ENCODE data around the gene LOC128125822.
"Not testable (repeated sequence)": the region's sequence is repeated elsewhere in the genome, so short reads cannot be mapped to it uniquely, and the experiment has no call there.

Gene LOC128125822

DNA sequence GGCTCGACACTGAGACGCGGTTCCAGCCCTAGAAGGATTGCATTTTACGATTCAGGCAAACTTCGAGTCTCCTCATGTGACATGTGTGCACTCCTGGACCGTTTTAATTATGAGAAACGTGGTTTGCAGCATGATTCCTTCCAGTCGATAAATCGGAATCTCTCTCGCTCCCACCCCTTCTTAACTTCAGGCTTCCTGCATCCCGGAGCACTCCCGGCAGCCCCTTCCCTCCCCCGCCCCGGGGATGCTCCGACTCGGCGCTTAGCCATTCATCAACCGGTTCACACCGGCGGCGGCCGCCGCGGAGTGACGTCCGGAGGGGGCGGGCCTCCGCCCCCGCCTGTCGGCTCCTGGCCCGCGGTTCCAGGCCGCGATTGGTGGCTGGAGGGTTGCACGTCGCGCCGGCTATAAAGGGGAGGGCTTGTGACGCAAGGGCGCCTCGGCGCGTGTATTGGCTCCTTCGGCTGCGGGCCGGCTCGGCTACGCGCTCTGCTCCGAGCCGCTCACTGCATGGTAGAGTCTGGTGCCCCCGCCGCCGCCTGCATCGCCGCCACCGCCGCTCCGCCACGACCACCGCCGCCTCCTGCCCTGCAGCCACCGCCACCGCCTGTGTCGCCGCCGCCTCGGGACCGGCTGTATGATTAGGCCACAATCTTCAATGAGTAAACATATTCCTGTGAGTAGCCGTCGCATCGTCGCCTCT lies at the start of gene LOC128125822, which contains the start of gene PTP4A1:
TSS of gene LOC128125822 (plus strand) at position 437 of the 703 bp plus-strand sequence.
TSS of gene PTP4A1 (plus strand) at position 437 of the 703 bp plus-strand sequence. CDS start 4,401 bp downstream, outside the sequence.
- intact Hi-C loops (cut with DNase I; ENCODE audit: low total_unique reads): no loop called here
- Histone ChIP-seq H3K9me3 (no peaks in the 10 kb centered on the region), H3K36me3 (ENCODE audit: low read depth, missing control alignments) (no peaks in the 10 kb centered on the region), H3K4me1 (peaks cover 9% of the 10 kb centered on the region), H3K4me3 (peak within 1 kb of the TSS; percentile 96 to 98), H3K27me3 (no peaks in the 10 kb centered on the region), H3K27ac (peak within 1 kb of the TSS; percentile 98 to 100)
- DNase-seq: peak; percentile 98
- no peak for TF ChIP-seq CTCF (IDR thresholded peaks at IDR 0.05)
- peak; percentile 99 for TF ChIP-seq POLR2A (IDR thresholded peaks at IDR 0.05)
- WGBS, 2 donors: 0 to 1% methylated on average over 29 to 57 of the region's 73 CpGs

DNA sequence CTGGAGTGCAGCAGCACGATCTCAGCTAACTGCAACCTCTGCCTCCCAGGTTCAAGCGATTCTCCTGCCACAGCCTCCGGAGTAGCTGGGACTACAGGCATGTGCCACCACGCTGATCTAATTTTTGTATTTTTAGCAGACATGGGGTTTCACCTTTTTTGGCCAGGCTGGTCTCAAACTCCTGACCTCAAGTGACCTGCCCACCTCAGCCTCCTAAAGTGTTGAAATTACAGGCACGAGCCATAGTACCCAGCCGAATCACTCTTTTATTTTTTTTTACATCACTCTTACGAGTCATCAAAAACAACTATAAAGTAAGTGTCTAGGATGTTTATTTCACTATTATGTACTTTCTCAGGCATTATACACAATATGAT lies 49.4 kb upstream of the LOC128125822 start:
- H3K27me3 ChIP-seq; H3K4me3 ChIP-seq; H3K4me1 ChIP-seq; H3K9me3 ChIP-seq; H3K36me3 ChIP-seq (ENCODE audit: low read depth, missing control alignments); DNase-seq; intact Hi-C loops (cut with DNase I; ENCODE audit: low total_unique reads); H3K27ac ChIP-seq: not testable (repeated sequence)
- 80 to 93% methylated on average over 7 of the region's 7 CpGs for WGBS, 2 donors

GRCh38 chr6:63523630-63524029 lies 48.6 kb upstream of the LOC128125822 start:
- intact Hi-C loops (cut with DNase I; ENCODE audit: low total_unique reads): no loop called here
- no peaks in the 10 kb centered on the region for H3K4me1 ChIP-seq

DNA sequence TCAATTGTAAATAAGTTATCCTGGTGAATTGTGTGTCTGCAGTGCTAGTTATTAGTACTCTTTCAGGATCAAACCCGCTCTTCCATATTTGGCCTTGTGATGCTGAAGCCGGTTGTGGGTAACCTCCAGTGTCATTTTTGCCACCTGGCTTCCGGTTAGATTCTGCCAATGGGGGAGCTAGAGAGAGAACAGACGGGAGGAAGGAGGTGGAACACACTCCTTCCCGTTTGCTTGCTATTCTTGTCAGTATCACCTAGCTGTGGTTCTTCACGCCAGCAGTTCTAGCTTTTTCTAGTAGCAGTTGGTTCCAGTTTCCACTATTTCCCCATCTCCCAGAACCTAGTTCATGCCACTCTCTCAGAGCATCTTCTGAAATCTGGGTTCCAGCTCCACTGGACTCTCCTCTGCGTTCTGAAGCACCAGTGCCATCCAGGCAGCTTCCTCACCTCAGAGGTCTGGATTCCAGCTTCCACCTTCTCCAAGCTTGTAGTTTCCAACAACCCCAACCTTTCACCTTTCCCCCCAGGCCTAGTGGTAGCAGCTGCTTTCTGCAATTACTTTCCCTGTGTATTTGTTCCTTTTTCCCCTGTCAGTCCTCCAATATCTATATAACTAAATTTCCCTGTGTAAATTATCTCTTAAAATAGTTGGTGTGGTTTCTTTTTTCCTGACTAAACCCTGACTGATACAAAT lies 46.9 kb upstream of the LOC128125822 start:
- Histone ChIP-seq H3K4me3 (no peak overlapping the region), H3K27me3 (no peaks in the 10 kb centered on the region), H3K9me3 (no peaks in the 10 kb centered on the region), H3K27ac (no peak overlapping the region), H3K36me3 (ENCODE audit: low read depth, missing control alignments) (no peaks in the 10 kb centered on the region), H3K4me1 (no peaks in the 10 kb centered on the region)
- TF ChIP-seq POLR2A (IDR thresholded peaks at IDR 0.05) (no peak), CTCF (IDR thresholded peaks at IDR 0.05) (no peak)
- 69 to 81% methylated on average over 7 of the region's 7 CpGs for WGBS, 2 donors
- intact Hi-C loops (cut with DNase I; ENCODE audit: low total_unique reads): no loop called here
- DNase-seq: no peak

More at GRCh38 chr6:63523630-63524029, 48.6 kb upstream of the LOC128125822 start:
- no peak overlapping the region for H3K4me3 ChIP-seq
- H3K27me3 ChIP-seq: no peaks in the 10 kb centered on the region
- no peaks in the 10 kb centered on the region for H3K9me3 ChIP-seq
- no peaks in the 10 kb centered on the region for H3K36me3 ChIP-seq (ENCODE audit: low read depth, missing control alignments)
- WGBS, 2 donors: 85 to 95% methylated on average over 4 of the region's 4 CpGs
- DNase-seq: no peak
- no peak overlapping the region for H3K27ac ChIP-seq
- no peak for TF ChIP-seq POLR2A (IDR thresholded peaks at IDR 0.05)
- no peak for TF ChIP-seq CTCF (IDR thresholded peaks at IDR 0.05)

DNA sequence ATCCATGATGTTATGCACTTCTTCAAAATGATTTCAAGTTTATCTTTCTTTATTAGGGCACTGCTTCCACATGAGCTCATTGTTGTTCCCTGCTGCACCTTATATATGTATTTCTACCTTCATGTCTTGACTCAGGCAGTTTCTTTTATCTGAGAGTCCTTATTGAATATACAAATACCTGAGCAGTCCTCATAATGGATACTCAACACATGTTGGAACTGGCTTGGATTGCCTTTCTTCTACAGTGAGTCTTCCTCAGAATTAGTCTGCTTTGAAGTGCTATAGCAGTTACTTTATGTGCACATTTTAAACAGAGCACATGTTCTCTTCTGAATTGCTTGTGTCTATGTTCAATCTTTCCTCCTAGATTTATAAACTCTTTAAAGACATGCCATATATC lies 45.3 kb upstream of the LOC128125822 start:
- TF ChIP-seq CTCF (IDR thresholded peaks at IDR 0.05) (no peak), POLR2A (IDR thresholded peaks at IDR 0.05) (no peak)
- Histone ChIP-seq H3K27me3 (no peaks in the 10 kb centered on the region), H3K9me3 (no peaks in the 10 kb centered on the region), H3K4me1 (no peaks in the 10 kb centered on the region), H3K4me3 (no peak overlapping the region), H3K36me3 (ENCODE audit: low read depth, missing control alignments) (no peaks in the 10 kb centered on the region), H3K27ac (no peak overlapping the region)
- DNase-seq: no peak
- intact Hi-C loops (cut with DNase I; ENCODE audit: low total_unique reads): no loop called here

Data from testis (tissue), 2 donors.